CD14-positive monocyte (primary cell): ENCODE data around the gene CCDC93. TPM values are rescaled to one million over a fixed set of nuclear protein-coding genes. Genes with fewer than 3 reads are reported as not detected.
A peak's percentile ranks its signal among the peaks of the same experiment; 100 is the strongest.

Experiments
- DNase-seq, 3 donors: peaks; one replicate each; pipeline ENCODE4 v3.0.0-alpha.2; 2011 to 2022
- H2AFZ ChIP-seq: 2 replicates; pipeline ENCODE4 v1.6.0; 2012; ENCODE audit warnings: mild to moderate bottlenecking, low read depth, low read length, inconsistent platforms; ENCODE audit not compliant: insufficient read depth, poor library complexity, severe bottlenecking
- H3K27ac ChIP-seq, 2 donors: 1 replicate in 1 of 2; 2 replicates in 1 of 2; pipeline ENCODE4 v1.5.1; 2012 to 2013; ENCODE audit warnings: low read length in 2 of 2, control low read depth in 1 of 2, inconsistent platforms in 1 of 2, low read depth in 1 of 2, mild to moderate bottlenecking in 1 of 2
- H3K27me3 ChIP-seq, 2 donors: one replicate each; pipeline versions ENCODE4 v1.6.0 to v1.6.1; 2011 to 2013; ENCODE audit warnings: low read length in 2 of 2; ENCODE audit not compliant: control insufficient read depth in 2 of 2, insufficient read depth in 2 of 2
- H3K36me3 ChIP-seq, 2 donors: replicated peaks in 1 of 2; 1 replicate in 1 of 2; 2 replicates in 1 of 2; pipeline versions ENCODE4 v1.5.1 to v1.6.1; 2012 to 2013; ENCODE audit warnings: low read length in 2 of 2, control low read depth in 1 of 2, inconsistent platforms in 1 of 2, mild to moderate bottlenecking in 1 of 2; ENCODE audit not compliant: insufficient read depth in 2 of 2, control insufficient read depth in 1 of 2
- H3K4me1 ChIP-seq, 2 donors: 1 replicate in 1 of 2; 2 replicates in 1 of 2; pipeline versions ENCODE4 v1.5.1 to v1.6.1; 2012 to 2013; ENCODE audit warnings: low read length in 2 of 2, control low read depth in 1 of 2, inconsistent platforms in 1 of 2, mild to moderate bottlenecking in 1 of 2, moderate library complexity in 1 of 2; ENCODE audit not compliant: insufficient read depth in 2 of 2, control insufficient read depth in 1 of 2
- H3K4me2 ChIP-seq: replicated peaks from 2 replicates; pipeline ENCODE3; 2012; ENCODE audit warnings: low read length, moderate library complexity, mild to moderate bottlenecking; ENCODE audit not compliant: poor library complexity, severe bottlenecking; ENCODE audit errors: extremely low read depth
- H3K4me3 ChIP-seq, 3 experiments: fragments of 200-600 bp in 1 of 3; sonication (generic) in 1 of 3; replicated peaks in 1 of 3; 1 replicate in 2 of 3; 2 replicates in 1 of 3; pipeline ENCODE4 v1.5.1; 2011 to 2013; ENCODE audit warnings: low read length in 3 of 3, mild to moderate bottlenecking in 3 of 3, control low read depth in 2 of 3, low read depth in 2 of 3, inconsistent platforms in 1 of 3, moderate library complexity in 1 of 3
- H3K79me2 ChIP-seq: 2 replicates; pipeline ENCODE4 v1.6.0; 2012; ENCODE audit warnings: mild to moderate bottlenecking, control low read depth, inconsistent platforms, low read length, moderate library complexity; ENCODE audit not compliant: insufficient read depth
- H3K9ac ChIP-seq: 2 replicates; pipeline ENCODE4 v1.6.0; 2017; ENCODE audit warnings: low read length, mild to moderate bottlenecking; ENCODE audit not compliant: insufficient read depth, poor library complexity, severe bottlenecking
- H3K9me3 ChIP-seq, 2 donors: replicated peaks in 1 of 2; 1 replicate in 1 of 2; 2 replicates in 1 of 2; pipeline versions ENCODE4 v1.5.1 to v1.6.1; 2012 to 2013; ENCODE audit warnings: low read length in 2 of 2, control low read depth in 1 of 2; ENCODE audit not compliant: control insufficient read depth in 1 of 2, insufficient read depth in 1 of 2
- H4K20me1 ChIP-seq: 2 replicates; pipeline ENCODE4 v1.6.0; 2012; ENCODE audit warnings: mild to moderate bottlenecking, low read length, control low read depth, moderate library complexity; ENCODE audit not compliant: insufficient read depth
- H3K27ac Mint-ChIP-seq, 7 donors: one replicate each; pipeline ENCODE4 v1.8.0; 2020; ENCODE audit warnings: mild to moderate bottlenecking in 7 of 7, mixed read lengths in 7 of 7, moderate library complexity in 6 of 7, inconsistent platforms in 2 of 7
- H3K27me3 Mint-ChIP-seq, 3 donors: one replicate each; pipeline ENCODE4 v1.8.0; 2021 to 2022; ENCODE audit warnings: low read depth in 3 of 3, mild to moderate bottlenecking in 3 of 3, mixed read lengths in 3 of 3, moderate library complexity in 3 of 3, inconsistent platforms in 1 of 3
- H3K36me3 Mint-ChIP-seq, 2 donors: one replicate each; pipeline ENCODE4 v1.8.0; 2020; ENCODE audit warnings: mixed read lengths in 2 of 2, inconsistent platforms in 1 of 2, mild to moderate bottlenecking in 1 of 2
- H3K4me1 Mint-ChIP-seq: one replicate; pipeline ENCODE4 v1.8.0; 2020; ENCODE audit warnings: mild to moderate bottlenecking, mixed read lengths
- H3K4me3 Mint-ChIP-seq, 2 donors: one replicate each; pipeline ENCODE4 v1.8.0; 2020; ENCODE audit warnings: mild to moderate bottlenecking in 2 of 2, mixed read lengths in 2 of 2, moderate library complexity in 1 of 2
- H3K9me3 Mint-ChIP-seq, 7 donors: one replicate each; pipeline ENCODE4 v1.8.0; 2020 to 2022; ENCODE audit warnings: mixed read lengths in 7 of 7, mild to moderate bottlenecking in 6 of 7, moderate library complexity in 6 of 7, inconsistent platforms in 2 of 7
- WGBS: methylation state at CpG from one replicate; pipeline ENCODE4 v1.1.5; 2013; ENCODE audit warnings: missing lambda C conversion rate; ENCODE audit not compliant: insufficient coverage; 5-methylcytosine and 5-hydroxymethylcytosine counted together
- intact Hi-C, 2 donors: fragments of 100-400 bp; cut with micrococcal nuclease; formaldehyde crosslinking; loops; one replicate each; pipeline versions ENCODE4 v1.15.0 to v1.15.1; 2023
- polyA plus RNA-seq, 3 donors: library from polyadenylated mRNA; depleted of rRNA in 1 of 3; unstranded in 2 of 3; stranded (reverse) in 1 of 3; fragments of 300-500 nt in 2 of 3; fragments of >200 nt in 1 of 3; fragmentation: Illumina TruSeq in 2 of 3; gene quantifications; 1 replicate in 2 of 3; 2 replicates in 1 of 3; pipeline ENCODE4 v1.2.3, GENCODE V29; 2012 to 2021
- TF ChIP-seq, protein P1 (sequence below): fragments of 200-600 bp; IDR thresholded peaks from one replicate; pipeline ENCODE4 v1.8.0; 2022; ENCODE audit warnings: antibody characterized with exemption, mild to moderate bottlenecking

Gene CCDC93
- polyA plus RNA-seq, 3 donors = 2.5 to 20.7 (median 5.8) TPM

- Histone ChIP-seq H3K4me1 (no peaks in the 10 kb centered on the region), H2AFZ (no peak overlapping the region), H3K79me2 (no peaks in the 10 kb centered on the region), H3K4me3 (no peak overlapping the region), H3K4me2 (no peak overlapping the region), H3K27ac (no peak overlapping the region), H3K9me3 (no peaks in the 10 kb centered on the region), H3K27me3 (no peaks in the 10 kb centered on the region), H4K20me1 (no peaks in the 10 kb centered on the region), H3K36me3 (peaks cover 100% of the 10 kb centered on the region in 2 donors), H3K9ac (no peak overlapping the region)
- Mint-ChIP-seq H3K9me3 (no peaks in the 10 kb centered on the region), H3K27me3 (no peaks in the 10 kb centered on the region), H3K4me1 (no peaks in the 10 kb centered on the region), H3K36me3 (peaks cover 97 to 98% of the 10 kb centered on the region in 2 donors), H3K4me3 (no peak overlapping the region), H3K27ac (peak overlapping the region in 3 of 7 donors; percentile 4 to 60 (median 15))
- intact Hi-C loops = no loop called here
- TF ChIP-seq, protein P1, sequence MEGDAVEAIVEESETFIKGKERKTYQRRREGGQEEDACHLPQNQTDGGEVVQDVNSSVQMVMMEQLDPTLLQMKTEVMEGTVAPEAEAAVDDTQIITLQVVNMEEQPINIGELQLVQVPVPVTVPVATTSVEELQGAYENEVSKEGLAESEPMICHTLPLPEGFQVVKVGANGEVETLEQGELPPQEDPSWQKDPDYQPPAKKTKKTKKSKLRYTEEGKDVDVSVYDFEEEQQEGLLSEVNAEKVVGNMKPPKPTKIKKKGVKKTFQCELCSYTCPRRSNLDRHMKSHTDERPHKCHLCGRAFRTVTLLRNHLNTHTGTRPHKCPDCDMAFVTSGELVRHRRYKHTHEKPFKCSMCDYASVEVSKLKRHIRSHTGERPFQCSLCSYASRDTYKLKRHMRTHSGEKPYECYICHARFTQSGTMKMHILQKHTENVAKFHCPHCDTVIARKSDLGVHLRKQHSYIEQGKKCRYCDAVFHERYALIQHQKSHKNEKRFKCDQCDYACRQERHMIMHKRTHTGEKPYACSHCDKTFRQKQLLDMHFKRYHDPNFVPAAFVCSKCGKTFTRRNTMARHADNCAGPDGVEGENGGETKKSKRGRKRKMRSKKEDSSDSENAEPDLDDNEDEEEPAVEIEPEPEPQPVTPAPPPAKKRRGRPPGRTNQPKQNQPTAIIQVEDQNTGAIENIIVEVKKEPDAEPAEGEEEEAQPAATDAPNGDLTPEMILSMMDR = no peak
- no peak for DNase-seq
Observed at GRCh38 chr2:117940436-117940835, 73.4 kb downstream of the CCDC93 start.

DNA sequence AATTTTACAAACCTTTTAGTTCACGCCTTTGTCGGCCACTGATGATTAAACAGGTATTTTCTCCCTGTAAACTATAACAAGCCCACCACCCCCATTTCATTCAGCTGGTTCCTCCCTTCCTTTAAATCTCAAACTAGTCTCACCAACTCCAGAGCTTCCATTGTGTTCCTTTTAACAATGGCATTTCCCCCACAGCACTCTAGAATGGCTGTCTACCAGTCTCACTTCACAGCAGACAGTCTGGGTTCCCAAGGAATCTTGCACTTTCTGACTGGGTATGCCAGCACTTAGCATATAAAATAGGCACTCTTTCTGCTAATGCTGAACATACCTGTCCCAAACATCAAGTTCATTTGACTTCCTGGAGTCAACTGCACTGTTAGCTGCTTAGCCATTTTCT, 75.3 kb downstream of the CCDC93 start:
- Mint-ChIP-seq H3K4me3 (no peak overlapping the region), H3K27me3 (no peaks in the 10 kb centered on the region), H3K4me1 (no peaks in the 10 kb centered on the region), H3K27ac (peak overlapping the region in 1 of 7 donors; percentile 4), H3K36me3 (peaks cover 95 to 98% of the 10 kb centered on the region in 2 donors), H3K9me3 (no peaks in the 10 kb centered on the region)
- Histone ChIP-seq H2AFZ (no peak overlapping the region), H3K79me2 (no peaks in the 10 kb centered on the region), H3K4me2 (no peak overlapping the region), H3K9me3 (no peaks in the 10 kb centered on the region), H4K20me1 (no peaks in the 10 kb centered on the region), H3K4me3 (no peak overlapping the region), H3K36me3 (peaks cover 100% of the 10 kb centered on the region in 2 donors), H3K27ac (no peak overlapping the region), H3K4me1 (no peaks in the 10 kb centered on the region), H3K27me3 (no peaks in the 10 kb centered on the region), H3K9ac (no peak overlapping the region)
- intact Hi-C loops = loop anchor here in 1 of 2 donors (5.0 kb wide), 1 partner anchor 106 kb away; no protein-coding TSS in a partner anchor
- WGBS = 100% methylated on average over 2 of the region's 2 CpGs
- TF ChIP-seq, protein P1 = no peak
- no peak for DNase-seq
